CD4-positive, alpha-beta T cell (primary cell): ENCODE data around the gene SRGAP1. TPM values are rescaled to one million over a fixed set of nuclear protein-coding genes. Genes with fewer than 3 reads are reported as not detected.

Source experiments
- ATAC-seq: fragments of 200-7000 bp; cut with Tn5 transposase; one replicate; pipeline ENCODE4 v1.10.0; 2022; ENCODE audit warnings: mild to moderate bottlenecking; ENCODE audit not compliant: poor library complexity
- CTCF ChIA-PET: fragments of 350-600 bp; sonication (Branson Sonifier 250); formaldehyde crosslinking; loops from one replicate; lab custom pipeline; 2021; ENCODE audit warnings: antibody characterized with exemption, inconsistent platforms; lab: Charles Lee
- POLR2A ChIA-PET: fragments of 350-600 bp; sonication (Branson Sonifier 250); formaldehyde crosslinking; loops from one replicate; lab custom pipeline; 2021; ENCODE audit warnings: antibody characterized with exemption, inconsistent platforms; lab: Charles Lee
- DNase-seq, 14 experiments: peaks; one replicate each; pipeline ENCODE4 v3.0.0-alpha.2; 2013 to 2020; ENCODE audit warnings: mixed read lengths in 2 of 14
- H3K27ac ChIP-seq, 2 donors: one replicate each; pipeline versions ENCODE4 v1.5.1 to v1.7.0; 2013; ENCODE audit warnings: low read length in 2 of 2, low read depth in 1 of 2, mild to moderate bottlenecking in 1 of 2
- H3K27me3 ChIP-seq, 2 experiments: 1 replicate in 1 of 2; 2 replicates in 1 of 2; pipeline versions ENCODE4 v1.6.1 to v1.7.0; 2013; ENCODE audit warnings: low read length in 2 of 2, control low read depth in 1 of 2, mild to moderate bottlenecking in 1 of 2, moderate library complexity in 1 of 2; ENCODE audit not compliant: insufficient read depth in 2 of 2, control insufficient read depth in 1 of 2
- H3K36me3 ChIP-seq: one replicate; pipeline ENCODE4 v1.6.1; 2013; ENCODE audit warnings: low read length, control low read depth; ENCODE audit not compliant: insufficient read depth
- H3K4me1 ChIP-seq: one replicate; pipeline ENCODE4 v1.6.1; 2013; ENCODE audit warnings: low read length, control low read depth; ENCODE audit not compliant: insufficient read depth
- H3K4me3 ChIP-seq: one replicate; pipeline ENCODE4 v1.5.1; 2013; ENCODE audit warnings: mild to moderate bottlenecking, low read length, moderate library complexity
- H3K9me3 ChIP-seq, 2 experiments: 1 replicate in 1 of 2; 2 replicates in 1 of 2; pipeline versions ENCODE4 v1.6.1 to v1.7.0; 2013; ENCODE audit warnings: low read length in 2 of 2, mild to moderate bottlenecking in 2 of 2, control low read depth in 1 of 2, moderate library complexity in 1 of 2; ENCODE audit not compliant: control insufficient read depth in 1 of 2, insufficient read depth in 1 of 2
- H3K27ac Mint-ChIP-seq: one replicate; pipeline ENCODE4 v1.8.0; 2020; ENCODE audit warnings: mixed read lengths
- H3K27me3 Mint-ChIP-seq: one replicate; pipeline ENCODE4 v1.8.0; 2021; ENCODE audit warnings: mixed read lengths
- H3K36me3 Mint-ChIP-seq: one replicate; pipeline ENCODE4 v1.8.0; 2021; ENCODE audit warnings: low read depth, mixed read lengths
- H3K4me1 Mint-ChIP-seq: one replicate; pipeline ENCODE4 v1.8.0; 2021; ENCODE audit warnings: low read depth, mixed read lengths
- H3K4me3 Mint-ChIP-seq: one replicate; pipeline ENCODE4 v1.8.0; 2020; ENCODE audit warnings: mild to moderate bottlenecking, mixed read lengths
- H3K9me3 Mint-ChIP-seq: one replicate; pipeline ENCODE4 v1.8.0; 2020; ENCODE audit warnings: mixed read lengths
- intact Hi-C, 2 experiments: fragments of 100-400 bp; cut with DNase I in 1 of 2; cut with micrococcal nuclease in 1 of 2; formaldehyde crosslinking; loops; one replicate each; pipeline versions ENCODE4 v1.15.1 to v1.9.0; 2023 to 2025; cut with DNase I, micrococcal nuclease
- total RNA-seq, 174 experiments: library from RNA in 2 of 174; stranded (reverse) in 2 of 174; gene quantifications; one replicate each; pipeline ENCODE4 v1.2.3 and lab custom pipeline; 2021 to 2026
- TF ChIP-seq, protein P1 (sequence below): fragments of 200-600 bp; IDR thresholded peaks from one replicate; pipeline ENCODE4 v1.8.0; 2022; ENCODE audit warnings: antibody characterized with exemption, mild to moderate bottlenecking

The SRGAP1 gene
- total RNA-seq, 2 experiments from 2014 or later, result 0.03 TPM; not detected in 1

DNA sequence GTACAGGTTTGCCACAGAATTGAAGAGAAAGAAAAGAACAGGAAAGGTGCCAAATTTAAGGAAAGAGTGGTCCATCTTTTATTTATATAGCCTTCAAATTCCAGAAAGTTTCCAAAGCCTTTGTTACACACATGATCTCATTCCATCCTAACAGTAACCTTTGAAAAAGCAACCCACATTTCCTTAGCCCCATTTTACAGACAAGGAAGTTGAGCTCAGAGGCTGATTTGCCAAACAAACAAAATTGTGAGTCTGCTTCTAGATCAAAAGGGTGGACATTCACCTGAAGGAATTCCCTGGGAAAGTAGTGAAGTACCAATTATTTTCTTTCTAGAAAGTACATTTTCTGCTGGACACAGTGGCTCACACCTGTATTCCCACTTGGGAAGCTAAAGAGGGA lies 345.6 kb downstream of the SRGAP1 start:
- TF ChIP-seq, protein P1, sequence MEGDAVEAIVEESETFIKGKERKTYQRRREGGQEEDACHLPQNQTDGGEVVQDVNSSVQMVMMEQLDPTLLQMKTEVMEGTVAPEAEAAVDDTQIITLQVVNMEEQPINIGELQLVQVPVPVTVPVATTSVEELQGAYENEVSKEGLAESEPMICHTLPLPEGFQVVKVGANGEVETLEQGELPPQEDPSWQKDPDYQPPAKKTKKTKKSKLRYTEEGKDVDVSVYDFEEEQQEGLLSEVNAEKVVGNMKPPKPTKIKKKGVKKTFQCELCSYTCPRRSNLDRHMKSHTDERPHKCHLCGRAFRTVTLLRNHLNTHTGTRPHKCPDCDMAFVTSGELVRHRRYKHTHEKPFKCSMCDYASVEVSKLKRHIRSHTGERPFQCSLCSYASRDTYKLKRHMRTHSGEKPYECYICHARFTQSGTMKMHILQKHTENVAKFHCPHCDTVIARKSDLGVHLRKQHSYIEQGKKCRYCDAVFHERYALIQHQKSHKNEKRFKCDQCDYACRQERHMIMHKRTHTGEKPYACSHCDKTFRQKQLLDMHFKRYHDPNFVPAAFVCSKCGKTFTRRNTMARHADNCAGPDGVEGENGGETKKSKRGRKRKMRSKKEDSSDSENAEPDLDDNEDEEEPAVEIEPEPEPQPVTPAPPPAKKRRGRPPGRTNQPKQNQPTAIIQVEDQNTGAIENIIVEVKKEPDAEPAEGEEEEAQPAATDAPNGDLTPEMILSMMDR, result no peak
- no peaks in the 10 kb centered on the region for H3K9me3 ChIP-seq
- no peak overlapping the region for H3K27ac Mint-ChIP-seq
- POLR2A ChIA-PET, result no interaction called here
- ATAC-seq (no peak), DNase-seq (no peak)
- H3K9me3 Mint-ChIP-seq, result no peaks in the 10 kb centered on the region
- H3K4me3 ChIP-seq, result no peak overlapping the region
- H3K27me3 ChIP-seq, result no peaks in the 10 kb centered on the region
- CTCF ChIA-PET, result no interaction called here
- H3K4me3 Mint-ChIP-seq, result no peak overlapping the region
- peaks cover 3% of the 10 kb centered on the region for H3K4me1 Mint-ChIP-seq
- intact Hi-C loops, result no loop called here
- peaks cover 29% of the 10 kb centered on the region for H3K36me3 ChIP-seq
- no peaks in the 10 kb centered on the region for H3K4me1 ChIP-seq
- H3K36me3 Mint-ChIP-seq, result peaks cover 35% of the 10 kb centered on the region
- no peak overlapping the region for H3K27ac ChIP-seq
- H3K27me3 Mint-ChIP-seq, result no peaks in the 10 kb centered on the region

- CTCF ChIA-PET, result no interaction called here
- no peak overlapping the region for H3K27ac ChIP-seq
- peaks cover 37% of the 10 kb centered on the region for H3K36me3 Mint-ChIP-seq
- no peak overlapping the region for H3K4me3 ChIP-seq
- H3K4me1 Mint-ChIP-seq, result peaks cover 3% of the 10 kb centered on the region
- H3K4me1 ChIP-seq, result no peaks in the 10 kb centered on the region
- TF ChIP-seq, protein P1, result no peak
- intact Hi-C loops, result no loop called here
- DNase-seq (no peak), ATAC-seq (no peak)
- H3K27ac Mint-ChIP-seq, result peak overlapping the region; percentile 15
- no peaks in the 10 kb centered on the region for H3K27me3 ChIP-seq
- peaks cover 29% of the 10 kb centered on the region for H3K36me3 ChIP-seq
- no peak overlapping the region for H3K4me3 Mint-ChIP-seq
- no peaks in the 10 kb centered on the region for H3K9me3 Mint-ChIP-seq
- no peaks in the 10 kb centered on the region for H3K27me3 Mint-ChIP-seq
- H3K9me3 ChIP-seq, result no peaks in the 10 kb centered on the region
- POLR2A ChIA-PET, result no interaction called here
Measured at GRCh38 chr12:64192644-64193444, 348.3 kb downstream of the SRGAP1 start.

DNA sequence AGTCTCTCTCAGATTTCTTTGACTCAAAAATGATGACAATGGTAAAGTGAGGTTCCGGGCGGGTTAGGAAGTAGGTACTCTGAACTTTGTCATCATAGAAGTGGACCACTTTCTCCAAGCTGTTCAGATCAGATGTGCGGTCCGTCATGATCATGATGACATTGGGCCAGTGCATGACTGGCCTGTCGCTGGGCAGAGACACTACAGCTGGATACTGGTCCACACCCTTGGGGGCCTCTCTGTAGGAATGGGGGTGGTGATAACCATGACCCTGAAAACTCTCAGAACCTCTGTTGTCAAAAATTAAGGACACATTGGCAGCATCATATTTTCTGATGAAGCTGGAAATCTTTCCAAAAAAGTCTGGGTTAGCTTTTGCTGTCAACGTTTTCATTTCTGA lies 349.4 kb downstream of the SRGAP1 start:
- Mint-ChIP-seq H3K9me3 (no peaks in the 10 kb centered on the region), H3K36me3 (peaks cover 37% of the 10 kb centered on the region), H3K27me3 (no peaks in the 10 kb centered on the region), H3K4me1 (peaks cover 3% of the 10 kb centered on the region), H3K27ac (no peak overlapping the region), H3K4me3 (no peak overlapping the region)
- H3K4me3 ChIP-seq, result no peak overlapping the region
- H3K27ac ChIP-seq, result no peak overlapping the region
- no peaks in the 10 kb centered on the region for H3K27me3 ChIP-seq
- H3K9me3 ChIP-seq, result no peaks in the 10 kb centered on the region
- ChIA-PET POLR2A (no interaction called here), CTCF (no interaction called here)
- intact Hi-C loops, result no loop called here
- no peaks in the 10 kb centered on the region for H3K4me1 ChIP-seq
- no peak for ATAC-seq
- H3K36me3 ChIP-seq, result peaks cover 29% of the 10 kb centered on the region
- DNase-seq, result no peak
- TF ChIP-seq, protein P1, result no peak
